Measurements from ENCODE around the gene ELMO3.

- TF ChIP-seq, protein P1, sequence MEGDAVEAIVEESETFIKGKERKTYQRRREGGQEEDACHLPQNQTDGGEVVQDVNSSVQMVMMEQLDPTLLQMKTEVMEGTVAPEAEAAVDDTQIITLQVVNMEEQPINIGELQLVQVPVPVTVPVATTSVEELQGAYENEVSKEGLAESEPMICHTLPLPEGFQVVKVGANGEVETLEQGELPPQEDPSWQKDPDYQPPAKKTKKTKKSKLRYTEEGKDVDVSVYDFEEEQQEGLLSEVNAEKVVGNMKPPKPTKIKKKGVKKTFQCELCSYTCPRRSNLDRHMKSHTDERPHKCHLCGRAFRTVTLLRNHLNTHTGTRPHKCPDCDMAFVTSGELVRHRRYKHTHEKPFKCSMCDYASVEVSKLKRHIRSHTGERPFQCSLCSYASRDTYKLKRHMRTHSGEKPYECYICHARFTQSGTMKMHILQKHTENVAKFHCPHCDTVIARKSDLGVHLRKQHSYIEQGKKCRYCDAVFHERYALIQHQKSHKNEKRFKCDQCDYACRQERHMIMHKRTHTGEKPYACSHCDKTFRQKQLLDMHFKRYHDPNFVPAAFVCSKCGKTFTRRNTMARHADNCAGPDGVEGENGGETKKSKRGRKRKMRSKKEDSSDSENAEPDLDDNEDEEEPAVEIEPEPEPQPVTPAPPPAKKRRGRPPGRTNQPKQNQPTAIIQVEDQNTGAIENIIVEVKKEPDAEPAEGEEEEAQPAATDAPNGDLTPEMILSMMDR (conservative IDR thresholded peaks at IDR 0.05; ENCODE audit: low read length) = no peak
- TF ChIP-seq EZH2phosphoT487 (IDR thresholded peaks at IDR 0.05; ENCODE audit: borderline replicate concordance, low read depth, low read length) = no peak
These were observed 35.5 kb upstream of the ELMO3 start for GRCh38 chr16:67163164-67163998.
